ENCODE measurements around the gene ELMO2. TPM values are rescaled to one million over a fixed set of nuclear protein-coding genes. Genes with fewer than 3 reads are reported as not detected.

Gene ELMO2
- total and polyA plus RNA-seq, 2 of the 4 experiments (the other 2 are of a cell fraction) = 29.2 to 52.7 TPM

DNA sequence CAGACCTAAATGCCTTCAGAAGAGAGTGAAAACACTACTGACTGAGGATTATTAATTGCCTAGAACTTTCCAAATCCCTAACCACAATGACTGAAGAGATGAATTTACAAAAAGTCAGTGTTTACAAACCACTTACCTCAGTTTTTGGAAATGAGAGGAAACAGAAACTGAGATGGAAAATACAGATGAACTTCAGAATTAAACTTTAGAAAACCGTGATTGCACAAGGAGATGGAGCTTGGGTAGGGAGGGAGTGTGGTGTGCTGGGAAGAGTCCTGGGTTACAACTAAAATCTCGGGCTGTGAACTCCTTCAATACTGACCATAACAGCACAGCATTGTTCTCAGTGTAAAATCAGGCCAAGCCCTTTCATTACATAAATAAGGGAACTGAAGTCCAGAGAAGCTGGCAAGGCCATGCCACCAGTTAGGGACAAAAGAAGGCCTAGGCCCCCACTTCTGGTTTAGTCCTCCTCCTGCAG is 4.0 kb downstream of the ELMO2 start:
- Histone ChIP-seq H3K36me3 (ENCODE audit: control insufficient read depth, insufficient read depth, low read length) (peaks cover 2% of the 10 kb centered on the region; the same call in 1 of the 2 replicates), H3K79me1 (ENCODE audit: low read depth in 1 of 2, low read length in 2 of 2) (peaks cover 35 to 76% of the 10 kb centered on the region in 2 experiments), H2AK9ac (replicated peaks; ENCODE audit: low read depth, low read length, poor library complexity) (no peak overlapping the region), H3K9me1 (ENCODE audit: insufficient read depth, low read length) (peaks cover 32% of the 10 kb centered on the region), H2BK5ac (ENCODE audit: low read depth, low read length, poor library complexity, severe bottlenecking) (no peak overlapping the region), H3K9ac (ENCODE audit: low read depth, low read length) (peak overlapping the region; percentile 36; the same call in 1 of the 2 replicates), H2BK15ac (ENCODE audit: low read depth, low read length) (no peak overlapping the region), H3K14ac (replicated peaks; ENCODE audit: low read depth, low read length) (peak overlapping the region; percentile 70), H3K27ac (ENCODE audit: insufficient read depth, low read length) (peak overlapping the region; percentile 53; the same call in 1 of the 2 replicates), H2BK120ac (ENCODE audit: low read depth, low read length) (peak overlapping the region; percentile 2; the same call in 1 of the 2 replicates), H3K23ac (ENCODE audit: low read depth, low read length) (peak overlapping the region; percentile 62), H3K4me3 (ENCODE audit: insufficient read depth, low read depth, low read length) (no peak overlapping the region), H2BK20ac (ENCODE audit: low read depth, low read length) (peak overlapping the region; percentile 8; the same call in 1 of the 2 replicates), H3K56ac (ENCODE audit: extremely low read depth, insufficient read depth, low read length) (no peak overlapping the region), H2AK5ac (ENCODE audit: low read depth, low read length) (no peak overlapping the region; the same call in 1 of the 2 replicates), H3K18ac (ENCODE audit: low read depth, low read length) (no peak overlapping the region; the same call in 1 of the 2 replicates), H3K27me3 (ENCODE audit: control insufficient read depth, insufficient read depth, low read length) (no peaks in the 10 kb centered on the region), H3K4me1 (ENCODE audit: control insufficient read depth, insufficient read depth, low read length) (peaks cover 24% of the 10 kb centered on the region), H4K5ac (ENCODE audit: low read depth, low read length) (no peak overlapping the region; the same call in 1 of the 2 replicates), H4K91ac (ENCODE audit: insufficient read depth, low read depth, low read length) (no peak overlapping the region), H4K8ac (ENCODE audit: low read depth in 2 of 2, low read length in 2 of 2) (peak overlapping the region in 1 of 2 experiments; percentile 50; a peak in 1 of 4 replicates), H2AFZ (replicated peaks; ENCODE audit: low read length, poor library complexity) (no peak overlapping the region), H3K4ac (ENCODE audit: low read depth, low read length) (peak overlapping the region; percentile 48), H3K4me2 (ENCODE audit: low read depth, low read length) (peak overlapping the region; percentile 41; the same call in 1 of the 2 replicates), H4K20me1 (ENCODE audit: insufficient read depth, low read length) (peaks cover 26% of the 10 kb centered on the region; the same call in 1 of the 2 replicates), H3K9me3 (ENCODE audit: control insufficient read depth, insufficient read depth, low read length) (no peaks in the 10 kb centered on the region)
- ATAC-seq (ENCODE audit: low read depth) = no peak
- CTCF ChIA-PET = no interaction called here
- POLR2A ChIA-PET (ENCODE audit: unreplicated experiment) = no interaction called here
- WGBS, 2 experiments (ENCODE audit: extremely low coverage in 2 of 2, insufficient read length in 1 of 2) = no CpG with 5 or more reads among the region's 2 CpGs
- BruUV-seq (replicated peaks) = no TSS peak
- in situ Hi-C loops (cut with MboI; ENCODE audit: low sequenced_read_pairs) = no loop called here
- TF ChIP-seq, protein P1, sequence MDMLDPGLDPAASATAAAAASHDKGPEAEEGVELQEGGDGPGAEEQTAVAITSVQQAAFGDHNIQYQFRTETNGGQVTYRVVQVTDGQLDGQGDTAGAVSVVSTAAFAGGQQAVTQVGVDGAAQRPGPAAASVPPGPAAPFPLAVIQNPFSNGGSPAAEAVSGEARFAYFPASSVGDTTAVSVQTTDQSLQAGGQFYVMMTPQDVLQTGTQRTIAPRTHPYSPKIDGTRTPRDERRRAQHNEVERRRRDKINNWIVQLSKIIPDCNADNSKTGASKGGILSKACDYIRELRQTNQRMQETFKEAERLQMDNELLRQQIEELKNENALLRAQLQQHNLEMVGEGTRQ (IDR thresholded peaks at IDR 0.05; ENCODE audit: low read depth, low read length) = no peak
- no peak for TF ChIP-seq RFX5 (IDR thresholded peaks at IDR 0.05; ENCODE audit: low read depth, low read length)
- intact Hi-C loops (cut with micrococcal nuclease) = loop anchor here (5.0 kb wide), 1 partner anchor 430 kb away; the partner anchor contains the start of gene ZNF335
- DNase-seq = peak; percentile 27
- dilution Hi-C loops (cut with HindIII; ENCODE audit: low sequenced_read_pairs, unreplicated experiment) = no loop called here
